Measurements from ENCODE around the gene MCTP2.

The MCTP2 gene

GRCh38 chr15:94352636-94353487 is 121.5 kb downstream of the MCTP2 start:
- DNase-seq (ENCODE audit: low read depth in 2 of 2): no peak

GRCh38 chr15:94353488-94353820 is 122.1 kb downstream of the MCTP2 start:
- DNase-seq (ENCODE audit: low read depth in 2 of 2): no peak

- no peak for DNase-seq (ENCODE audit: low read depth in 2 of 2)
These were observed 123.3 kb downstream of the MCTP2 start for GRCh38 chr15:94354655-94355054.

- DNase-seq (ENCODE audit: low read depth in 2 of 2): no peak
These were observed 128.4 kb downstream of the MCTP2 start for GRCh38 chr15:94359716-94360115.

- no peak for DNase-seq (ENCODE audit: low read depth in 2 of 2)
These were observed 128.9 kb downstream of the MCTP2 start for GRCh38 chr15:94360251-94360685.

- DNase-seq (ENCODE audit: low read depth in 2 of 2): no peak
These were observed 131.2 kb downstream of the MCTP2 start for GRCh38 chr15:94362385-94363092.

GRCh38 chr15:94363382-94363781 is 132.0 kb downstream of the MCTP2 start:
- no peak for DNase-seq (ENCODE audit: low read depth in 2 of 2)

- no peak for DNase-seq (ENCODE audit: low read depth in 2 of 2)
These were observed 135.4 kb downstream of the MCTP2 start for GRCh38 chr15:94366781-94367180.

GRCh38 chr15:94367726-94368535 is 136.6 kb downstream of the MCTP2 start:
- DNase-seq (ENCODE audit: low read depth in 2 of 2): no peak

GRCh38 chr15:94370206-94370935 is 139.0 kb downstream of the MCTP2 start:
- no peak for DNase-seq (ENCODE audit: low read depth in 2 of 2)

- DNase-seq (ENCODE audit: low read depth in 2 of 2): no peak
These were observed 139.6 kb downstream of the MCTP2 start for GRCh38 chr15:94370936-94371285.

GRCh38 chr15:94372821-94373220 is 141.5 kb downstream of the MCTP2 start:
- DNase-seq (ENCODE audit: low read depth in 2 of 2): no peak

GRCh38 chr15:94375997-94376396 is 144.6 kb downstream of the MCTP2 start:
- DNase-seq (ENCODE audit: low read depth in 2 of 2): no peak

- DNase-seq (ENCODE audit: low read depth in 2 of 2): no peak
These were observed 148.6 kb downstream of the MCTP2 start for GRCh38 chr15:94379986-94380385.

- DNase-seq (ENCODE audit: low read depth in 2 of 2): no peak
These were observed 149.4 kb downstream of the MCTP2 start for GRCh38 chr15:94380798-94381197.

GRCh38 chr15:94381384-94381783 is 150.0 kb downstream of the MCTP2 start:
- no peak for DNase-seq (ENCODE audit: low read depth in 2 of 2)

- DNase-seq (ENCODE audit: low read depth in 2 of 2): no peak
These were observed 151.7 kb downstream of the MCTP2 start for GRCh38 chr15:94383041-94383440.

GRCh38 chr15:94383706-94384105 is 152.3 kb downstream of the MCTP2 start:
- no peak for DNase-seq (ENCODE audit: low read depth in 2 of 2)

- DNase-seq (ENCODE audit: low read depth in 2 of 2): no peak
These were observed 154.1 kb downstream of the MCTP2 start for GRCh38 chr15:94385441-94385840.

- no peak for DNase-seq (ENCODE audit: low read depth in 2 of 2)
These were observed 155.0 kb downstream of the MCTP2 start for GRCh38 chr15:94386351-94386750.

GRCh38 chr15:94387442-94387841 is 156.1 kb downstream of the MCTP2 start:
- no peak for DNase-seq (ENCODE audit: low read depth in 2 of 2)

Measured in stimulated activated CD8-positive, alpha-beta memory T cell treated with anti-CD3 and anti-CD28 coated beads, Interleukin-2, amount 100 ng/mL, for 48 hours (primary cell).